Dendritic cell treated with granulocyte-macrophage colony-stimulating factor and Interleukin-4, amounts not matched to agents 40 ng/mL and 50 ng/mL, for 4 days (primary cell): Measurements from ENCODE around the gene PCSK7.

Experiments
- H3K27ac Mint-ChIP-seq: one replicate; pipeline ENCODE4 v1.8.0; 2022; ENCODE audit warnings: mild to moderate bottlenecking, mixed read lengths
- H3K27me3 Mint-ChIP-seq: one replicate; pipeline ENCODE4 v1.8.0; 2022; ENCODE audit warnings: mild to moderate bottlenecking, mixed read lengths
- H3K36me3 Mint-ChIP-seq: one replicate; pipeline ENCODE4 v1.8.0; 2022; ENCODE audit warnings: low read depth, mixed read lengths
- H3K4me1 Mint-ChIP-seq: one replicate; pipeline ENCODE4 v1.8.0; 2022; ENCODE audit warnings: low read depth, mixed read lengths
- H3K4me3 Mint-ChIP-seq: one replicate; pipeline ENCODE4 v1.8.0; 2022; ENCODE audit warnings: mild to moderate bottlenecking, moderate library complexity, mixed read lengths
- H3K9me3 Mint-ChIP-seq: one replicate; pipeline ENCODE4 v1.8.0; 2022; ENCODE audit warnings: mixed read lengths
- intact Hi-C: fragments of 100-400 bp; cut with micrococcal nuclease; formaldehyde crosslinking; loops from one replicate; pipeline ENCODE4 v1.15.0; 2022

Gene PCSK7

GRCh38 chr11:117251506-117251905 is 19.6 kb upstream of the PCSK7 start:
- Mint-ChIP-seq H3K4me1 (no peaks in the 10 kb centered on the region), H3K36me3 (peaks cover 75% of the 10 kb centered on the region), H3K9me3 (no peaks in the 10 kb centered on the region), H3K27me3 (no peaks in the 10 kb centered on the region), H3K27ac (no peak overlapping the region), H3K4me3 (no peak overlapping the region)
- intact Hi-C loops, result no loop called here

DNA sequence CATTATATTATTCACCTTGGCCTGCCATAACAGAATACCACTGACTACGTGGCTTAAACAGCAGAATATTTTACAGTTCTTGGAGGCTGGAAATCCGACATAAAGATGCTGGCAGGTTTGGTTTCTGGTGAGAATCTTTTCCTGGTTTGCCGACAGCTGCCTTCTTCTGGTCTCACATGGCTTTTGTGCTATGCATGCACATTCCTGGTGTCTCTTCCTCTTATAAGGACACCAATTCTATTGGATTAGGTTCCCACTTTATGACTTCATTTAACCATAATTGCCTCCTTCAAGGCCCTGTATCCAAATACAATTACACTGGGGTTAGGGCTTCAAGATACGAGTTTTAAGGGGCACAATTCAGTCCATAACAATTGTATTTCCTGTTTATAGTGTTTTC is 17.7 kb upstream of the PCSK7 start:
- Mint-ChIP-seq H3K27ac (no peak overlapping the region), H3K27me3 (no peaks in the 10 kb centered on the region), H3K9me3 (no peaks in the 10 kb centered on the region), H3K36me3 (peaks cover 79% of the 10 kb centered on the region), H3K4me3 (no peak overlapping the region), H3K4me1 (no peaks in the 10 kb centered on the region)
- intact Hi-C loops, result no loop called here

DNA sequence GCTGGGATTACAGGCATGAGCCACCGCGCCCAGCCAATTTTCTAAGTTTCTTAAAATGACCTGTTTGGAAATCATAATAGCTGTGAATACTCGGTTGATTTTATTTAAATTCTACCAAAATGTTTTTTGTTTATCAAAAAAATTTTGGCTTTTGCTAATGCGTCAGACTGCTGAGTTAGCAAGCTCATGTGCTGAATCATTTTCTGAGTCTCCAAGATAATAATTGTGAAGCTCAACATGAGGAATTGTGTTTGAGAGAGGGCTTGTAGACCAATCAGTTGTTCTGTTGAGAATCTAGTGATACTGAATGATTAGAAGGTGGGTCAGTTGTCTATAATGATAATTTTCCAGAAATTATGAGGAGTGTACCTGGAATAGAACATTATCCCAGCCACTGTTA is 16.5 kb upstream of the PCSK7 start:
- Mint-ChIP-seq H3K27ac (no peak overlapping the region), H3K4me1 (no peaks in the 10 kb centered on the region), H3K36me3 (peaks cover 79% of the 10 kb centered on the region), H3K9me3 (no peaks in the 10 kb centered on the region), H3K4me3 (no peak overlapping the region), H3K27me3 (no peaks in the 10 kb centered on the region)
- intact Hi-C loops, result no loop called here

DNA sequence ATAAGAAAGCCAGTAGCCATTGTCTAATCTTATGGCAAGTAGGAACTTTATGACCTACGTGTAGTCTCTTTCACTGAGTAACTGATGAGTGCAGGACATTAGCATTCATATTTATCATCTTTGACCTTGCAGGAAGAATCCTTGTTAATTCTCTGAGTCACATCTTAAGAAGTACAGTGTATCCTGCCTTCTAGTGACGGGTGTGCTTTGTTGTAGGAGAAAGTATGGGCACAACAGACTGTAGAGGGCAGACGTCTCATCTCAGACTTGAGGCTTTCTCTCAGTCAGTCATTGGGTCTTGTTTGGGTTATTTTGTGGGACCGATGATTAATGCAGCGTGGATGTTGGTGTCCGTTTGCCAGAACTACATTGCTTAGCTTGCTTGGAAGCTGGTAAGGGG is 7.4 kb upstream of the PCSK7 start:
- Mint-ChIP-seq H3K4me3 (no peak overlapping the region), H3K9me3 (no peaks in the 10 kb centered on the region), H3K27ac (no peak overlapping the region), H3K36me3 (peaks cover 62% of the 10 kb centered on the region), H3K27me3 (no peaks in the 10 kb centered on the region), H3K4me1 (peaks cover 1% of the 10 kb centered on the region)
- intact Hi-C loops, result no loop called here

DNA sequence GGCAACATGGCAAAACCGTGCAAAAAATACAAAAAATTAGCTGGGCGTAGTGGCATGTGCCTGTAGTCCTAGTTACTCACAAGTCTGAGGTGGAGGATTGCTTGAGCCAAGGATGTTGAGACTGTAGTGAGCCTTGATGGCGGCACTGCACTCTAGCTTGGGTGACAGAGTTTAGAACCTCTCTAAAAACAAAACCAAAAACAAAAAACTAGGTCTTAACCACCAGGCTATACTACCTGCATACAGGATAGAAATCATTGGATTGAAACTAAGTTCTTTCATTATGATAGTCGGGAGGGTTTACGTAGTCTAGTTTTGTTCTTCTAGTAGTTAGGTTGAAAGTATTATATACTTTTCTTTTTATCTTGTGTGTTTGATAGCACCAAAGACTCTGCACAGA is 6.3 kb upstream of the PCSK7 start:
- Mint-ChIP-seq H3K4me1 (peaks cover 12% of the 10 kb centered on the region), H3K27me3 (no peaks in the 10 kb centered on the region)
- intact Hi-C loops, result no loop called here

GRCh38 chr11:117232911-117233409 is 1.1 kb upstream of the PCSK7 start:
- H3K36me3 Mint-ChIP-seq, result peaks cover 57% of the 10 kb centered on the region
- H3K4me3 Mint-ChIP-seq, result peak overlapping the region; percentile 93
- no peaks in the 10 kb centered on the region for H3K9me3 Mint-ChIP-seq
- no peaks in the 10 kb centered on the region for H3K27me3 Mint-ChIP-seq
- intact Hi-C loops, result loop anchor here (5.0 kb wide), 2 partner anchors 84 to 446 kb away; partner anchors contain the start of genes BACE1 and ZPR1
- peak overlapping the region; percentile 96 for H3K27ac Mint-ChIP-seq
- H3K4me1 Mint-ChIP-seq, result peaks cover 40% of the 10 kb centered on the region

More for the DNA sequence above, 6.3 kb upstream of the PCSK7 start:
- H3K4me3 Mint-ChIP-seq, result no peak overlapping the region
- H3K27ac Mint-ChIP-seq, result no peak overlapping the region
- H3K9me3 Mint-ChIP-seq, result no peaks in the 10 kb centered on the region
- H3K36me3 Mint-ChIP-seq, result peaks cover 56% of the 10 kb centered on the region

GRCh38 chr11:117232092-117232878 is 412 bp upstream of the PCSK7 start, which contains the start of gene RNF214:
Gene RNF214 (plus strand): TSS chr11:117232671. CDS start chr11:117234273, 1,602 bp downstream.
- Mint-ChIP-seq H3K36me3 (peaks cover 64% of the 10 kb centered on the region), H3K27ac (peak within 1 kb of the TSS; percentile 96), H3K4me1 (peaks cover 40% of the 10 kb centered on the region), H3K4me3 (peak within 1 kb of the TSS; percentile 94), H3K27me3 (no peaks in the 10 kb centered on the region), H3K9me3 (no peaks in the 10 kb centered on the region)
- intact Hi-C loops, result loop anchor here (5.0 kb wide), 2 partner anchors 85 to 445 kb away; partner anchors contain the start of genes BACE1 and ZPR1

- peaks cover 40% of the 10 kb centered on the region for H3K4me1 Mint-ChIP-seq
- no peaks in the 10 kb centered on the region for H3K27me3 Mint-ChIP-seq
- peaks cover 69% of the 10 kb centered on the region for H3K36me3 Mint-ChIP-seq
- peak overlapping the region; percentile 96 for H3K27ac Mint-ChIP-seq
- H3K9me3 Mint-ChIP-seq, result no peaks in the 10 kb centered on the region
- H3K4me3 Mint-ChIP-seq, result peak overlapping the region; percentile 94
- intact Hi-C loops, result loop anchor here (5.0 kb wide), 2 partner anchors 86 to 444 kb away; partner anchors contain the start of genes BACE1 and ZPR1
These were observed 653 bp downstream of the PCSK7 start for GRCh38 chr11:117230999-117231841.

- H3K27ac Mint-ChIP-seq, result peak overlapping the region; percentile 96
- H3K4me1 Mint-ChIP-seq, result peaks cover 40% of the 10 kb centered on the region
- H3K27me3 Mint-ChIP-seq, result no peaks in the 10 kb centered on the region
- H3K36me3 Mint-ChIP-seq, result peaks cover 72% of the 10 kb centered on the region
- intact Hi-C loops, result loop anchor here (5.0 kb wide), 2 partner anchors 87 to 443 kb away; partner anchors contain the start of genes BACE1 and ZPR1
- no peaks in the 10 kb centered on the region for H3K9me3 Mint-ChIP-seq
- peak overlapping the region; percentile 94 for H3K4me3 Mint-ChIP-seq
These were observed 1.4 kb downstream of the PCSK7 start for GRCh38 chr11:117230286-117230961.

GRCh38 chr11:117229931-117230285 is 2.0 kb downstream of the PCSK7 start:
- Mint-ChIP-seq H3K9me3 (no peaks in the 10 kb centered on the region), H3K27me3 (no peaks in the 10 kb centered on the region), H3K36me3 (peaks cover 77% of the 10 kb centered on the region), H3K4me3 (no peak overlapping the region), H3K4me1 (peaks cover 40% of the 10 kb centered on the region), H3K27ac (peak overlapping the region; percentile 96)
- intact Hi-C loops, result loop anchor here (5.0 to 10.0 kb wide), 3 partner anchors 87 to 443 kb away; partner anchors contain the start of genes BACE1 and ZPR1

- peaks cover 40% of the 10 kb centered on the region for H3K4me1 Mint-ChIP-seq
- H3K27me3 Mint-ChIP-seq, result no peaks in the 10 kb centered on the region
- no peaks in the 10 kb centered on the region for H3K9me3 Mint-ChIP-seq
- no peak overlapping the region for H3K27ac Mint-ChIP-seq
- peaks cover 82% of the 10 kb centered on the region for H3K36me3 Mint-ChIP-seq
- intact Hi-C loops, result loop anchor here (10.0 kb wide), 1 partner anchor 355 kb away; no protein-coding TSS in a partner anchor
- no peak overlapping the region for H3K4me3 Mint-ChIP-seq
These were observed 2.5 kb downstream of the PCSK7 start for GRCh38 chr11:117229411-117229810.

DNA sequence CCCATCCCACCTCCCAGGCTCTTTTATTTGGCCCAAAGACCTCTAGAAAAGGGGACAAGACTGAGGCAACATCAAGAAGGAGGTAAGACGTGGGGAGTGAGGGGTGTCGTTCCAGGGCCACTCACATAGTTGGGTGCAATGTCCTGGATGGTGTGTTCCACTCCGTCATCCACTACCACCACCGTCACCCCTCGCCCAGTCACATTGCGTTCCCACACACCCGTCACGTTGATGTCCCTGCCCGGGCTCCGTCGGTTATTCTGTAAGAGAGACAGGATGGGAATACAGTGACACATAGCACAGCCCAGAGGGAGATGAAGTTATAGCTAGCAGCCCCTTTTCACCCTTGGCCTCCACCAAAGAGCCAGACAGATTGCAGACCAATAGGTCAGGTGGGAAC is 3.8 kb downstream of the PCSK7 start:
- no peaks in the 10 kb centered on the region for H3K9me3 Mint-ChIP-seq
- no peaks in the 10 kb centered on the region for H3K27me3 Mint-ChIP-seq
- H3K4me3 Mint-ChIP-seq, result no peak overlapping the region
- no peak overlapping the region for H3K27ac Mint-ChIP-seq
- H3K36me3 Mint-ChIP-seq, result peaks cover 94% of the 10 kb centered on the region
- H3K4me1 Mint-ChIP-seq, result peaks cover 27% of the 10 kb centered on the region
- intact Hi-C loops, result loop anchor here (10.0 kb wide), 1 partner anchor 353 kb away; no protein-coding TSS in a partner anchor
